Stimulated activated CD4-positive, alpha-beta T cell treated with anti-CD3 and anti-CD28 coated beads, Interleukin-2, amount 100 ng/mL, for 48 hours (primary cell): Measurements from ENCODE around the gene RANBP3L.
"Not testable (repeated sequence)": the region's sequence is repeated elsewhere in the genome, so short reads cannot be mapped to it uniquely, and the experiment has no call there.

ENCODE experiments used
- DNase-seq, 2 donors: peaks; one replicate each; pipeline ENCODE4 v3.0.0-alpha.2; 2020

The RANBP3L gene

DNA sequence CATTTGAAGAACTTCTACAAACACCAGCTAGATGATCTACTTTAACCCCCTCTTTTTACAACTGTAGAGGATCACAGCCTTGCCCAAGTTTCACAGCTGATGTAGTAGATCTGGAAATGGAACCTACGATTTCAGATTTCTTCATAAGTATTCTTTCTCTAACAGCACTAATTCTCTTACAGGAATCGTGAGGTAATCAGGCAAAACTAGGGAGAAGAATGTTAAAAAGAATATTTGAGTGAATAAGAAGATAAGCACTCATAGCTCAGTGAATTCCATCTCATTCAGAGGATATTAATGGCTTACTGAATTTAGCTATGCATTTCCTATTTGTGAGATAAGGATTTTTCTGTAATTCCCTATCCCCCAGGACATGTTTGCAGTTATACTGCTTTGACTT is 102.1 kb downstream of the RANBP3L start:
- no peak for DNase-seq

GRCh38 chr5:36198783-36199182 is 102.9 kb downstream of the RANBP3L start:
- DNase-seq, result not testable (repeated sequence)
